ENCODE measurements around the gene CACNA1C.

CACNA1C gene

GRCh38 chr12:2461645-2462044, 408.9 kb downstream of the CACNA1C start:
- H3K9me3 ChIP-seq (ENCODE audit: control insufficient read depth in 2 of 2, low read length in 2 of 2) = no peaks in the 10 kb centered on the region
- H3K27ac ChIP-seq (ENCODE audit: low read length) = no peak overlapping the region
- no peaks in the 10 kb centered on the region for H3K27me3 ChIP-seq (ENCODE audit: control insufficient read depth in 1 of 2, insufficient read depth in 2 of 2, low read length in 2 of 2)
- peaks cover 18 to 24% of the 10 kb centered on the region in 2 donors for H3K36me3 ChIP-seq (ENCODE audit: control insufficient read depth in 2 of 2, insufficient read depth in 2 of 2, low read length in 2 of 2)
- no peak overlapping the region for H3K4me3 ChIP-seq (ENCODE audit: low read length in 2 of 2)
- peaks cover under 1% of the 10 kb centered on the region for H3K4me1 ChIP-seq (ENCODE audit: control insufficient read depth, insufficient read depth, low read length)
- no peak overlapping the region for H3K9ac ChIP-seq (ENCODE audit: low read length in 2 of 2)

DNA sequence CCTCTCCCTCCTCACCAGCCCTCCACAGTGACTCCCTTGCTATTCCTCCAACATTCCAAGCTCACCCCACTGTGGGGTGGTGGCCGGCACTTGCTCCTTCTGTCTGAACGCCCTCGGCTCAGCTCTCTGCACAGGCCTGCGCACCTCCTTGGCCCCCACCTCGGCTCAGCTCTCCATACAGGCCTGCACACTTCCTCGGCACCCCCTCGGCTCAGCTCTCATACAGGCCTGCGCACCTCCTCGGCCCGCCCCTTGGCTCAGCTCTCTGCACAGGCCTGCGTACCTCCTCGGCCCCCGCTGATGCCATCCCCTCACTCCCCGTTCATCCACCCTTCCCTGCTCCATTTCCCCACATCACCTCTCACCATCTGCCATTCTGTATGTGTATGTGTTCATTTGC, 409.3 kb downstream of the CACNA1C start:
- Histone ChIP-seq H3K27me3 (ENCODE audit: control insufficient read depth in 1 of 2, insufficient read depth in 2 of 2, low read length in 2 of 2) (no peaks in the 10 kb centered on the region), H3K36me3 (ENCODE audit: control insufficient read depth in 2 of 2, insufficient read depth in 2 of 2, low read length in 2 of 2) (peaks cover 18 to 28% of the 10 kb centered on the region in 2 donors), H3K4me3 (ENCODE audit: low read length in 2 of 2) (no peak overlapping the region), H3K4me1 (ENCODE audit: control insufficient read depth, insufficient read depth, low read length) (no peaks in the 10 kb centered on the region), H3K9ac (ENCODE audit: low read length in 2 of 2) (no peak overlapping the region), H3K9me3 (ENCODE audit: control insufficient read depth in 2 of 2, low read length in 2 of 2) (no peaks in the 10 kb centered on the region), H3K27ac (ENCODE audit: low read length) (no peak overlapping the region)

- Histone ChIP-seq H3K9me3 (ENCODE audit: control insufficient read depth in 2 of 2, low read length in 2 of 2) (no peaks in the 10 kb centered on the region), H3K4me3 (ENCODE audit: low read length in 2 of 2) (no peak overlapping the region), H3K27ac (ENCODE audit: low read length) (no peak overlapping the region), H3K36me3 (ENCODE audit: control insufficient read depth in 2 of 2, insufficient read depth in 2 of 2, low read length in 2 of 2) (peaks cover 18 to 30% of the 10 kb centered on the region in 2 donors), H3K27me3 (ENCODE audit: control insufficient read depth in 1 of 2, insufficient read depth in 2 of 2, low read length in 2 of 2) (no peaks in the 10 kb centered on the region), H3K4me1 (ENCODE audit: control insufficient read depth, insufficient read depth, low read length) (no peaks in the 10 kb centered on the region), H3K9ac (ENCODE audit: low read length in 2 of 2) (no peak overlapping the region)
Measured at GRCh38 chr12:2463719-2464118, 410.9 kb downstream of the CACNA1C start.

DNA sequence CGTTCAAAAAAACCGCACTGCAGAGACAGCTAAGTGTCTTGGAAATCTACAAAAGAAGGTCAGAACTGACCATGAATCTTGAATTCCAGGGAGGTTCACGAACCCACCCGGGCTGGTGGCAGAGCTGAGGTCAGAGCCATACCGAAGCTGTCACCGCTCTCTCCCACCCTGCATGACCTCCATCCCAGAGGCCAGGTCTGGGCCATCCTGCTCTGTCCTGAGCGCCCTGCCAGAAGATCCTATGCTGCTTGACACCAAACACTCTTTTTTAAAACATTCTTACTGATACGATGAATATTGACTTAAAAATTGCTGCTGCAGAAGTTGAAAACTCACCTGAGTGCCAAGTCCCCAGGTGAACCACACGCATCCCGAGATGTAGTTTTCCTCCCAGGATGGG, 412.9 kb downstream of the CACNA1C start:
- Histone ChIP-seq H3K4me3 (ENCODE audit: low read length in 2 of 2) (no peak overlapping the region), H3K36me3 (ENCODE audit: control insufficient read depth in 2 of 2, insufficient read depth in 2 of 2, low read length in 2 of 2) (peaks cover 12 to 24% of the 10 kb centered on the region in 2 donors), H3K4me1 (ENCODE audit: control insufficient read depth, insufficient read depth, low read length) (no peaks in the 10 kb centered on the region), H3K9me3 (ENCODE audit: control insufficient read depth in 2 of 2, low read length in 2 of 2) (no peaks in the 10 kb centered on the region), H3K27ac (ENCODE audit: low read length) (no peak overlapping the region), H3K27me3 (ENCODE audit: control insufficient read depth in 1 of 2, insufficient read depth in 2 of 2, low read length in 2 of 2) (no peaks in the 10 kb centered on the region), H3K9ac (ENCODE audit: low read length in 2 of 2) (no peak overlapping the region)

GRCh38 chr12:2466211-2466610, 413.4 kb downstream of the CACNA1C start:
- Histone ChIP-seq H3K36me3 (ENCODE audit: control insufficient read depth in 2 of 2, insufficient read depth in 2 of 2, low read length in 2 of 2) (peaks cover 9 to 22% of the 10 kb centered on the region in 2 donors), H3K27ac (ENCODE audit: low read length) (no peak overlapping the region), H3K27me3 (ENCODE audit: control insufficient read depth in 1 of 2, insufficient read depth in 2 of 2, low read length in 2 of 2) (no peaks in the 10 kb centered on the region), H3K4me3 (ENCODE audit: low read length in 2 of 2) (no peak overlapping the region), H3K9ac (ENCODE audit: low read length in 2 of 2) (no peak overlapping the region), H3K9me3 (ENCODE audit: control insufficient read depth in 2 of 2, low read length in 2 of 2) (no peaks in the 10 kb centered on the region), H3K4me1 (ENCODE audit: control insufficient read depth, insufficient read depth, low read length) (no peaks in the 10 kb centered on the region)

- Histone ChIP-seq H3K27me3 (ENCODE audit: control insufficient read depth in 1 of 2, insufficient read depth in 2 of 2, low read length in 2 of 2) (no peaks in the 10 kb centered on the region), H3K9ac (ENCODE audit: low read length in 2 of 2) (no peak overlapping the region), H3K36me3 (ENCODE audit: control insufficient read depth in 2 of 2, insufficient read depth in 2 of 2, low read length in 2 of 2) (peaks cover 6 to 17% of the 10 kb centered on the region in 2 donors), H3K9me3 (ENCODE audit: control insufficient read depth in 2 of 2, low read length in 2 of 2) (no peaks in the 10 kb centered on the region), H3K27ac (ENCODE audit: low read length) (no peak overlapping the region), H3K4me3 (ENCODE audit: low read length in 2 of 2) (no peak overlapping the region), H3K4me1 (ENCODE audit: control insufficient read depth, insufficient read depth, low read length) (no peaks in the 10 kb centered on the region)
Measured at GRCh38 chr12:2467447-2468195, 414.8 kb downstream of the CACNA1C start.

DNA sequence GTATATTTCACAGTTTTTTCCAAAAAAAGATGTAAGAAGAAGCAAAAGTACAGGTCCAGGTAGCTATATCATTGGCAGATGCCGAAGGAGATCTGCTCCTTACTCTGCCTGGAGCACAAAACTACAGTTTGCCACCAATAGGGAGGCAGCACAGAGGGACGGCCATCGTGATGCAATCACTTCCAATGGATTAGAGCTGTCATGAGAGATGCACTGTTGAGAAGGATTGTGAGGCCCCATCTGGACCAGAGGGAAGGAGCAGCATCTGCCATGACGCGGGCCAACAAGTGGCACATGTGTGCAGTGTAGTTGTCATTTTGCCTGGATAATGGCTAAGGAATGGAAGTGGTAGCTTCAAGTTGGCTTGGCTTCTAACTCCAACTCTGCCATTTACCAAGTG, 423.2 kb downstream of the CACNA1C start:
- H3K27ac ChIP-seq (ENCODE audit: low read length) = no peak overlapping the region
- H3K4me3 ChIP-seq (ENCODE audit: low read length in 2 of 2) = no peak overlapping the region

DNA sequence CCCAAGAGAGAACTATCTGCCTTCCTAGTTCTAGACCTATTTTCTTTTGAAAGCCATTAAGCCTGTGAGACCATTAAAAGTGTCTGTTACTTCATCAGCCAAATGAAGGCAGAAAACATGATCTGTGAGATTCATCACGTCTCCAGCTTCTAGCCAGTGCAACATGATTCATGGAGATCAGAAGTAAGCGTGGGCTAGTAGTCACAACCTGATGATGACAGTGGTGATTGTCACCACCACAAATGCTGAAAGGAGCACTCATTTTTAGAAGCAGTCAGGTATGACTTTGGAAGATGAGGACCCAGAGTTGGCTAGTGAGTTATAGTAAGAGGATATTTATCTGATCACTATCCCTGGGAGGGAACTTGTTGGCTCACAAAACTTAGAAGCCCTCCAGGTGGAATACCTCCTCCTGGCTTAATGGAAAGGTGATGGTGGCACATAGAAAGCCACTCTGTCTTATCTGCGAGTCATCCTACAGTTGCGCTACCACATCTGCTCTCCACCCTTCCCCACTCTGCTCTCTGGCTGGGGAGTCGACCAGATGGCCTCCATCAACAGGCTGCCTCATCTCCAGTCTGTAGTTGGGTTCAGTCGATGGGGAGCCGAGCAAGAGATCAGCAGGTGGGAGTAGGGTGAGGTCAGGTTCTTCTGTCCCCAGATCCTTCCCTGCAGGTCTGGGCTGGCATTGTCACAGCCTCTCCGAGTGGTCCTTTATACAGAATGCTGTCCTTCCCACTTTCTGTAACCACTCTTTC, 424.4 kb downstream of the CACNA1C start:
- no peak overlapping the region for H3K9ac ChIP-seq (ENCODE audit: low read length in 2 of 2)

More for the DNA sequence above, 423.2 kb downstream of the CACNA1C start:
- Histone ChIP-seq H3K4me1 (ENCODE audit: control insufficient read depth, insufficient read depth, low read length) (no peaks in the 10 kb centered on the region), H3K9ac (ENCODE audit: low read length in 2 of 2) (no peak overlapping the region), H3K36me3 (ENCODE audit: control insufficient read depth in 2 of 2, insufficient read depth in 2 of 2, low read length in 2 of 2) (peaks cover 0 to 9% of the 10 kb centered on the region in 2 donors), H3K27me3 (ENCODE audit: control insufficient read depth in 1 of 2, insufficient read depth in 2 of 2, low read length in 2 of 2) (no peaks in the 10 kb centered on the region), H3K9me3 (ENCODE audit: control insufficient read depth in 2 of 2, low read length in 2 of 2) (no peaks in the 10 kb centered on the region)

GRCh38 chr12:2479851-2480535, 427.2 kb downstream of the CACNA1C start:
- H3K27ac ChIP-seq (ENCODE audit: low read length) = no peak overlapping the region
- peaks cover 5 to 13% of the 10 kb centered on the region in 2 donors for H3K36me3 ChIP-seq (ENCODE audit: control insufficient read depth in 2 of 2, insufficient read depth in 2 of 2, low read length in 2 of 2)
- H3K9me3 ChIP-seq (ENCODE audit: control insufficient read depth in 2 of 2, low read length in 2 of 2) = no peaks in the 10 kb centered on the region
- H3K27me3 ChIP-seq (ENCODE audit: control insufficient read depth in 1 of 2, insufficient read depth in 2 of 2, low read length in 2 of 2) = no peaks in the 10 kb centered on the region
- no peak overlapping the region for H3K9ac ChIP-seq (ENCODE audit: low read length in 2 of 2)
- H3K4me3 ChIP-seq (ENCODE audit: low read length in 2 of 2) = no peak overlapping the region
- peaks cover 6% of the 10 kb centered on the region for H3K4me1 ChIP-seq (ENCODE audit: control insufficient read depth, insufficient read depth, low read length)

More for the DNA sequence above, 424.4 kb downstream of the CACNA1C start:
- Histone ChIP-seq H3K27ac (ENCODE audit: low read length) (no peak overlapping the region), H3K4me1 (ENCODE audit: control insufficient read depth, insufficient read depth, low read length) (peaks cover under 1% of the 10 kb centered on the region), H3K27me3 (ENCODE audit: control insufficient read depth in 1 of 2, insufficient read depth in 2 of 2, low read length in 2 of 2) (no peaks in the 10 kb centered on the region), H3K36me3 (ENCODE audit: control insufficient read depth in 2 of 2, insufficient read depth in 2 of 2, low read length in 2 of 2) (peaks cover 0 to 12% of the 10 kb centered on the region in 2 donors), H3K9me3 (ENCODE audit: control insufficient read depth in 2 of 2, low read length in 2 of 2) (no peaks in the 10 kb centered on the region), H3K4me3 (ENCODE audit: low read length in 2 of 2) (no peak overlapping the region)

GRCh38 chr12:2481346-2481745, 428.6 kb downstream of the CACNA1C start:
- no peak overlapping the region for H3K4me3 ChIP-seq (ENCODE audit: low read length in 2 of 2)

More at GRCh38 chr12:2481346-2481745, 428.6 kb downstream of the CACNA1C start:
- Histone ChIP-seq H3K9me3 (ENCODE audit: control insufficient read depth in 2 of 2, low read length in 2 of 2) (no peaks in the 10 kb centered on the region), H3K27ac (ENCODE audit: low read length) (no peak overlapping the region), H3K9ac (ENCODE audit: low read length in 2 of 2) (no peak overlapping the region), H3K4me1 (ENCODE audit: control insufficient read depth, insufficient read depth, low read length) (peaks cover 13% of the 10 kb centered on the region), H3K27me3 (ENCODE audit: control insufficient read depth in 1 of 2, insufficient read depth in 2 of 2, low read length in 2 of 2) (no peaks in the 10 kb centered on the region), H3K36me3 (ENCODE audit: control insufficient read depth in 2 of 2, insufficient read depth in 2 of 2, low read length in 2 of 2) (peaks cover 8 to 17% of the 10 kb centered on the region in 2 donors)
